H1 (cell line): ENCODE data around the gene SLC25A31.

Experiments used
- EP300 ChIP-seq, 2 experiments: IDR thresholded peaks; 1 replicate in 1 of 2; 2 replicates in 1 of 2; pipeline ENCODE4 v1.6.1; 2011 to 2012; ENCODE audit warnings: low read depth in 2 of 2, low read length in 2 of 2, mild to moderate bottlenecking in 2 of 2, borderline replicate concordance in 1 of 2, inconsistent platforms in 1 of 2, moderate library complexity in 1 of 2
- POLR2A ChIP-seq, 2 experiments: IDR thresholded peaks; 1 replicate in 1 of 2; 2 replicates in 1 of 2; pipeline ENCODE4 v1.6.1; 2011; ENCODE audit warnings: low read depth in 2 of 2, low read length in 2 of 2, mild to moderate bottlenecking in 2 of 2; ENCODE audit errors: control extremely low read depth in 1 of 2

DNA sequence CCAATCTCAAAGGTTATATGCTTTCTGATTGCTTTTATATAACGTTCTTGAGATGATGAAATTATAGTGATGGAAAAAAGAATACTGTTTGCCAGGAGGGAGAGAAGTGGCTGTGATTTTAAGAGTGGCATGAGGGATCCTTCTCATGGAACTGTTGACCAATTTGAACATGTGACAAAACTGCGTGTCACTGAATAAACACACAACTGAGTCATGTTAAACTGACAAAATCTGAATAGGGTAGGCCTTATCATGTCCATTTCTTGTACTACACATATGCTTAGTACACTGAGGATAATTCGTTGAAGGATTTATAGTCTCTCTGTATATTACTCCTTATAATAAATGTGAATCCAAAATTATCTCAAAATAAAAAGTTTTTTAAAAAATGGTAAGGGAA, 29.7 kb downstream of the SLC25A31 start:
- TF ChIP-seq POLR2A (IDR thresholded peaks at IDR 0.05; ENCODE audit: control extremely low read depth in 1 of 2, low read depth in 2 of 2, low read length in 2 of 2) (no peak), EP300 (IDR thresholded peaks at IDR 0.05; ENCODE audit: borderline replicate concordance in 1 of 2, low read depth in 2 of 2, low read length in 2 of 2) (no peak)
